ENCODE measurements around the gene HDAC4. TPM values are rescaled to one million over a fixed set of nuclear protein-coding genes. Genes with fewer than 3 reads are reported as not detected.

HDAC4 gene
- polyA plus RNA-seq, 1 donor (not counting 4 experiments of a cell fraction or from before 2014, with no cell fraction given) = 2.9 TPM

GRCh38 chr2:239012936-239013677 lies 387.7 kb downstream of the HDAC4 start:
- Histone ChIP-seq H3K9me1 (ENCODE audit: control insufficient read depth, extremely low read depth, insufficient read depth, low read length) (no peaks in the 10 kb centered on the region), H3K4me1 (ENCODE audit: control insufficient read depth, extremely low read depth, insufficient read depth, low read length) (no peaks in the 10 kb centered on the region), H3K36me3 (ENCODE audit: control insufficient read depth in 2 of 2, extremely low read depth in 1 of 2, insufficient read depth in 2 of 2, low read length in 2 of 2) (no peaks in the 10 kb centered on the region), H3K9ac (ENCODE audit: control insufficient read depth, extremely low read depth, insufficient read depth, low read length) (no peak overlapping the region), H3K4me3 (ENCODE audit: control insufficient read depth in 2 of 3, extremely low read depth in 1 of 3, insufficient read depth in 2 of 3, low read depth in 1 of 3, low read length in 3 of 3) (no peak overlapping the region), H4K20me1 (ENCODE audit: control insufficient read depth, extremely low read depth, insufficient read depth, low read length) (no peaks in the 10 kb centered on the region), H3K79me2 (ENCODE audit: control insufficient read depth, insufficient read depth, low read length) (no peaks in the 10 kb centered on the region), H3K27ac (ENCODE audit: control insufficient read depth, insufficient read depth, low read length) (no peak overlapping the region), H3K27me3 (ENCODE audit: control insufficient read depth, extremely low read depth, insufficient read depth, low read length) (peaks cover 50% of the 10 kb centered on the region), H2AFZ (ENCODE audit: control insufficient read depth, low read length) (no peak overlapping the region), H3K9me3 (ENCODE audit: control insufficient read depth, low read depth, low read length) (no peaks in the 10 kb centered on the region), H3K4me2 (ENCODE audit: control insufficient read depth, extremely low read depth, insufficient read depth, low read depth, low read length) (no peak overlapping the region)
- TF ChIP-seq, protein P1, sequence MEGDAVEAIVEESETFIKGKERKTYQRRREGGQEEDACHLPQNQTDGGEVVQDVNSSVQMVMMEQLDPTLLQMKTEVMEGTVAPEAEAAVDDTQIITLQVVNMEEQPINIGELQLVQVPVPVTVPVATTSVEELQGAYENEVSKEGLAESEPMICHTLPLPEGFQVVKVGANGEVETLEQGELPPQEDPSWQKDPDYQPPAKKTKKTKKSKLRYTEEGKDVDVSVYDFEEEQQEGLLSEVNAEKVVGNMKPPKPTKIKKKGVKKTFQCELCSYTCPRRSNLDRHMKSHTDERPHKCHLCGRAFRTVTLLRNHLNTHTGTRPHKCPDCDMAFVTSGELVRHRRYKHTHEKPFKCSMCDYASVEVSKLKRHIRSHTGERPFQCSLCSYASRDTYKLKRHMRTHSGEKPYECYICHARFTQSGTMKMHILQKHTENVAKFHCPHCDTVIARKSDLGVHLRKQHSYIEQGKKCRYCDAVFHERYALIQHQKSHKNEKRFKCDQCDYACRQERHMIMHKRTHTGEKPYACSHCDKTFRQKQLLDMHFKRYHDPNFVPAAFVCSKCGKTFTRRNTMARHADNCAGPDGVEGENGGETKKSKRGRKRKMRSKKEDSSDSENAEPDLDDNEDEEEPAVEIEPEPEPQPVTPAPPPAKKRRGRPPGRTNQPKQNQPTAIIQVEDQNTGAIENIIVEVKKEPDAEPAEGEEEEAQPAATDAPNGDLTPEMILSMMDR (optimal IDR thresholded peaks at IDR 0.05 in 1 of 3, IDR thresholded peaks at IDR 0.05 in 1 of 3, conservative IDR thresholded peaks at IDR 0.05 in 1 of 3; ENCODE audit: extremely low read depth in 1 of 3, insufficient read depth in 2 of 3, low read length in 3 of 3) = no peak
- TF ChIP-seq EZH2 (IDR thresholded peaks at IDR 0.05; ENCODE audit: low read length) = no peak
- dilution Hi-C loops (cut with MboI; ENCODE audit: extremely low pct_ligation_motif_present, low sequenced_read_pairs) = no loop called here
- DNase-seq (ENCODE audit: low read depth, low spot score) (no peak), FAIRE-seq (no peak)

DNA sequence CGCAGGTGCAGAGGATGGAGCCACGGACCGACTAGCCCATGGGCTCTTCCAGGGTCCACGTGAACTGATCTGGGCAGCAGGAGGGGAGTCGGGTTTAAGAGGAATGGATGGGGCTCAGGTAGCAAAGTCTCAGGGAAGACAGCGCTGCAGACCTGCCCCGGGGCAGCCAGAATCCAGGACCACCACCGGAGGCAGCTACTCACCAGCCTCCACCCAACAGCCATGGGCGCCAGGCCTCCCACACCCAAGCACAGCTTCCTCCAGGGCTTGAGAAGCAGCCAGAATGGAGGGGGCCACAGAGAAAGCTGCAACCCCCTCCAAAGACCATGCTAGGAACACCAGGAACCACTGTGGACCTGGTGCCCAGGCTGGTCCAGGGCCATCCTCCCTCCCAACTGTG lies 388.6 kb downstream of the HDAC4 start:
- Histone ChIP-seq H2AFZ (ENCODE audit: control insufficient read depth, low read length) (no peak overlapping the region), H3K27me3 (ENCODE audit: control insufficient read depth, extremely low read depth, insufficient read depth, low read length) (peaks cover 53% of the 10 kb centered on the region), H4K20me1 (ENCODE audit: control insufficient read depth, extremely low read depth, insufficient read depth, low read length) (no peaks in the 10 kb centered on the region), H3K4me2 (ENCODE audit: control insufficient read depth, extremely low read depth, insufficient read depth, low read depth, low read length) (no peak overlapping the region), H3K79me2 (ENCODE audit: control insufficient read depth, insufficient read depth, low read length) (no peaks in the 10 kb centered on the region), H3K9me3 (ENCODE audit: control insufficient read depth, low read depth, low read length) (no peaks in the 10 kb centered on the region), H3K4me1 (ENCODE audit: control insufficient read depth, extremely low read depth, insufficient read depth, low read length) (peaks cover 3% of the 10 kb centered on the region), H3K4me3 (ENCODE audit: control insufficient read depth in 2 of 3, extremely low read depth in 1 of 3, insufficient read depth in 2 of 3, low read depth in 1 of 3, low read length in 3 of 3) (no peak overlapping the region), H3K36me3 (ENCODE audit: control insufficient read depth in 2 of 2, extremely low read depth in 1 of 2, insufficient read depth in 2 of 2, low read length in 2 of 2) (no peaks in the 10 kb centered on the region), H3K27ac (ENCODE audit: control insufficient read depth, insufficient read depth, low read length) (no peak overlapping the region), H3K9ac (ENCODE audit: control insufficient read depth, extremely low read depth, insufficient read depth, low read length) (no peak overlapping the region), H3K9me1 (ENCODE audit: control insufficient read depth, extremely low read depth, insufficient read depth, low read length) (no peaks in the 10 kb centered on the region)
- FAIRE-seq (no peak), DNase-seq (ENCODE audit: low read depth, low spot score) (no peak)
- dilution Hi-C loops (cut with MboI; ENCODE audit: extremely low pct_ligation_motif_present, low sequenced_read_pairs) = no loop called here
- TF ChIP-seq, protein P1 (optimal IDR thresholded peaks at IDR 0.05 in 1 of 3, IDR thresholded peaks at IDR 0.05 in 1 of 3, conservative IDR thresholded peaks at IDR 0.05 in 1 of 3; ENCODE audit: extremely low read depth in 1 of 3, insufficient read depth in 2 of 3, low read length in 3 of 3) = no peak
- TF ChIP-seq EZH2 (IDR thresholded peaks at IDR 0.05; ENCODE audit: low read length) = no peak
